ENCODE data around the gene AHRR. TPM values are rescaled to one million over a fixed set of nuclear protein-coding genes. Genes with fewer than 3 reads are reported as not detected.

Gene AHRR
- total RNA-seq (2022; extraction: Qiagen RNA extraction) = 3.8 to 5.5 TPM (median 5.4 TPM) in 5 replicates

DNA sequence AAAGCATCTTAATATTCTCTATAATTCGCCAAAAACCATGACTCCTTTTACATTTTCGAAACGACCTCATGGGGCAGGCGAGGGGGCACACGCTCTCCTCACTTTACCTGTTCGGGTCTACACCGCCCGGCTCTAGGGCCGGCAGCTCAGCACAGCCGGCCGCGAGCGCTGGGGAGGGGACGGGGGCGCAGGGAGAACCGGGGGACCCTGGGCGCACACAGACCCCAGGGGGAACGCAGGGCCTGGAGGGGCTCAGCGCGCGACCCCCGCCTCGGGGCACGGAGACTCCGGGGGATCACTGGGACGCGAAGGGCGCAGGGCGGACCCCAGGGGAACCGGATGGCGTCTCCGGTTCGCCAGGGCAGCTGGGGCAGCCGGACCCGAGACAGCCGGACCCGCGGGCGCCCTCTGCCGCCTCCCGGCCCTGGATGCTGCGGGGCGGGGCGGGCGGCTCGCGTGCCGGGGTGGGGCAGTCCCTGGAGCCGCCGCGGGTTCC is at the start of gene AHRR:
TSS of gene AHRR (plus strand) at position 485 of the 496 bp plus-strand sequence. CDS start 22,189 bp downstream, outside the sequence.

GRCh38 chr5:442335-443238 is 121.1 kb downstream of the AHRR start, which contains the start of gene EXOC3:
Gene EXOC3, plus strand, starts transcription at chr5:443176. Its CDS starts 3,030 bp downstream, at chr5:446206.

Other genes starting within 250 kb of the AHRR start
- gene PLEKHG4B, start 229.5 kb upstream of the AHRR start, total RNA-seq (2022; extraction: Qiagen RNA extraction) = 1.1 to 1.5 TPM (median 1.3 TPM) in 5 replicates
- gene LRRC14B, start 130.2 kb upstream of the AHRR start, total RNA-seq (2022; extraction: Qiagen RNA extraction) = not detected in 5 replicates
- 5.6 to 6.9 TPM (median 6.5 TPM) in 5 replicates for gene CCDC127, start 103.6 kb upstream of the AHRR start, total RNA-seq (2022; extraction: Qiagen RNA extraction)
- gene SDHA, start 103.4 kb upstream of the AHRR start, total RNA-seq (2022; extraction: Qiagen RNA extraction) = 99.0 to 127 TPM (median 123 TPM) in 5 replicates
- 153 to 193 TPM (median 177 TPM) in 5 replicates for gene PDCD6, start 50.1 kb upstream of the AHRR start, total RNA-seq (2022; extraction: Qiagen RNA extraction)
- 24.6 to 34.1 TPM (median 32.7 TPM) in 5 replicates for gene EXOC3, start 121.5 kb downstream of the AHRR start, total RNA-seq (2022; extraction: Qiagen RNA extraction)
- gene SLC9A3, start 202.7 kb downstream of the AHRR start, total RNA-seq (2022; extraction: Qiagen RNA extraction) = 1.7 to 2.3 TPM (median 2.1 TPM) in 5 replicates